AG04450 (cell line): Measurements from ENCODE around the gene DCTN5. TPM values are rescaled to one million over a fixed set of nuclear protein-coding genes. Genes with fewer than 3 reads are reported as not detected.
A peak's percentile ranks its signal among the peaks of the same experiment; 100 is the strongest.

Experiments used
- CTCF ChIA-PET: fragments of 300-600, 350-600 bp; formaldehyde crosslinking; extraction: SDS; loops from one replicate; lab custom pipeline; 2022; ENCODE audit warnings: antibody characterized with exemption, inconsistent platforms; lab: Charles Lee
- POLR2A ChIA-PET: fragments of 350-600 bp; formaldehyde crosslinking; extraction: SDS; loops from one replicate; lab custom pipeline; 2021; ENCODE audit warnings: antibody characterized with exemption, inconsistent platforms; lab: Yijun Ruan, JAX
- DNase-seq: peaks from one replicate; pipeline ENCODE4 v3.0.0-alpha.2; 2011; ENCODE audit warnings: low read depth, low spot score
- H3K27ac ChIP-seq: one replicate; pipeline ENCODE4 v1.5.1; 2012; ENCODE audit warnings: low read depth, low read length, control low read depth
- H3K27me3 ChIP-seq: one replicate; pipeline ENCODE4 v1.6.0; 2012; ENCODE audit warnings: low read length; ENCODE audit not compliant: control insufficient read depth, insufficient read depth
- H3K4me3 ChIP-seq: 2 replicates; pipeline ENCODE4 v1.5.1; 2011; ENCODE audit warnings: mild to moderate bottlenecking, low read depth, low read length, control low read depth
- H3K9me3 ChIP-seq: 2 replicates; pipeline ENCODE4 v1.5.1; 2012; ENCODE audit warnings: low read length; ENCODE audit not compliant: control insufficient read depth, insufficient read depth
- CTCF ChIP-seq: IDR thresholded peaks from 2 replicates; pipeline ENCODE4 v1.5.1; 2011; ENCODE audit warnings: low read depth, low read length, control low read depth, inconsistent platforms
- polyA plus RNA-seq: library from polyadenylated mRNA; depleted of rRNA; stranded (reverse); fragments of >200 nt; gene quantifications from 2 replicates; pipeline ENCODE4 v1.2.3, GENCODE V29; 2011

The DCTN5 gene
- polyA plus RNA-seq, 1 experiment: 92.1 TPM

- no peak for TF ChIP-seq CTCF
- no peak for DNase-seq
- CTCF ChIA-PET: interaction anchor here (0.6 to 3.9 kb wide), 7 partner anchors 8 to 365 kb away, joined by 3 to 15 read pairs (median 3); no protein-coding TSS in a partner anchor
- no peak overlapping the region for H3K4me3 ChIP-seq
- no peaks in the 10 kb centered on the region for H3K27me3 ChIP-seq
- POLR2A ChIA-PET: interaction anchor here (0.5 to 1.0 kb wide), 2 partner anchors 9 to 94 kb away, joined by 3 to 5 read pairs; no protein-coding TSS in a partner anchor
- no peaks in the 10 kb centered on the region; the same call in 1 of the 2 replicates for H3K9me3 ChIP-seq
- H3K27ac ChIP-seq: no peak overlapping the region
Observed at GRCh38 chr16:23676924-23677480, 35.7 kb downstream of the DCTN5 start.

- no peaks in the 10 kb centered on the region for H3K27me3 ChIP-seq
- peak; percentile 51 for TF ChIP-seq CTCF
- H3K9me3 ChIP-seq: no peaks in the 10 kb centered on the region; the same call in 1 of the 2 replicates
- ChIA-PET CTCF (interaction anchor here (1.1 to 3.9 kb wide), 8 partner anchors 10 to 838 kb away, joined by 3 to 15 read pairs (median 4); no protein-coding TSS in a partner anchor), POLR2A (interaction anchor here (0.6 to 1.8 kb wide), 5 partner anchors 8 to 316 kb away, joined by 3 to 9 read pairs (median 3); no protein-coding TSS in a partner anchor)
- peak within 1 kb of the TSS; percentile 67 for H3K4me3 ChIP-seq
- peak; percentile 45 for DNase-seq
- peak within 1 kb of the TSS; percentile 31 for H3K27ac ChIP-seq
Observed at GRCh38 chr16:23678430-23679273, 37.4 kb downstream of the DCTN5 start, which contains the start of gene PLK1. TSS of gene PLK1 (plus strand) at chr16:23678889. CDS start at chr16:23678933, 44 bp downstream.

GRCh38 chr16:23679274-23679985 is 38.2 kb downstream of the DCTN5 start:
- POLR2A ChIA-PET: interaction anchor here (0.7 to 1.8 kb wide), 4 partner anchors 9 to 15 kb away, joined by 3 to 9 read pairs (median 6); no protein-coding TSS in a partner anchor
- CTCF ChIA-PET: interaction anchor here (1.5 to 3.9 kb wide), 3 partner anchors 11 to 838 kb away, joined by 3 to 15 read pairs (median 14); no protein-coding TSS in a partner anchor
- no peak for TF ChIP-seq CTCF

GRCh38 chr16:23679986-23680336 is 38.7 kb downstream of the DCTN5 start:
- TF ChIP-seq CTCF: no peak
- no peaks in the 10 kb centered on the region; the same call in 1 of the 2 replicates for H3K9me3 ChIP-seq
- peak overlapping the region; percentile 67 for H3K4me3 ChIP-seq
- CTCF ChIA-PET: interaction anchor here (3.2 to 3.9 kb wide), 2 partner anchors 11 to 48 kb away, joined by 14 to 15 read pairs; no protein-coding TSS in a partner anchor
- POLR2A ChIA-PET: interaction anchor here (0.7 to 1.7 kb wide), 3 partner anchors 11 to 15 kb away, joined by 3 to 9 read pairs (median 3); no protein-coding TSS in a partner anchor
- H3K27ac ChIP-seq: peak overlapping the region; percentile 21
- H3K27me3 ChIP-seq: no peaks in the 10 kb centered on the region
- DNase-seq: no peak

More at GRCh38 chr16:23679274-23679985, 38.2 kb downstream of the DCTN5 start:
- H3K27ac ChIP-seq: peak overlapping the region; percentile 31
- no peaks in the 10 kb centered on the region for H3K27me3 ChIP-seq
- DNase-seq: no peak
- no peaks in the 10 kb centered on the region; the same call in 1 of the 2 replicates for H3K9me3 ChIP-seq
- H3K4me3 ChIP-seq: peak overlapping the region; percentile 67
